HG03442 (cell line): ENCODE measurements around the gene YY1.
"Not testable (repeated sequence)": the region's sequence is repeated elsewhere in the genome, so short reads cannot be mapped to it uniquely, and the experiment has no call there.

ENCODE experiments used
- ATAC-seq: cut with Tn5 transposase; IDR thresholded peaks from one replicate; pipeline ENCODE4 v1.9.1; 2021; ENCODE audit warnings: mild to moderate bottlenecking, moderate library complexity; ENCODE audit not compliant: unreplicated experiment

Gene YY1

DNA sequence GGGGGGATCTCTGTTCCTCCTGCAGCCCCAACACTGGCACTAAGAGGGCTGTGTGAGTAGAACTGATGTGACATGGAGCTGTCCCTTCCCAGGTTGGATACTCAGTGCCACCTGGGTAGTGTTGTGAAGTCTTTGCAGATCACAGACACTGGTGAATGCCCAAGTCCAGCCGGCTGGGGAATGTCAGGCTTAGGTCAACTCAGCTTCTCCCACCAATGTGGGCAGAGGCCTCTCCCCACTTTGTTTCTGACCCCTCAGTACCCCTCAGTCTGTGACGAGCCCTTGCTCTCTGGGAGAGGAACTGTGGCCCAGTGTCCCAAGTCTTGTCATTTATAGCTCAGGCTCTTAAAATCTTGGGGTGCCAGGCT, 56.0 kb downstream of the YY1 start:
- no peak for ATAC-seq

DNA sequence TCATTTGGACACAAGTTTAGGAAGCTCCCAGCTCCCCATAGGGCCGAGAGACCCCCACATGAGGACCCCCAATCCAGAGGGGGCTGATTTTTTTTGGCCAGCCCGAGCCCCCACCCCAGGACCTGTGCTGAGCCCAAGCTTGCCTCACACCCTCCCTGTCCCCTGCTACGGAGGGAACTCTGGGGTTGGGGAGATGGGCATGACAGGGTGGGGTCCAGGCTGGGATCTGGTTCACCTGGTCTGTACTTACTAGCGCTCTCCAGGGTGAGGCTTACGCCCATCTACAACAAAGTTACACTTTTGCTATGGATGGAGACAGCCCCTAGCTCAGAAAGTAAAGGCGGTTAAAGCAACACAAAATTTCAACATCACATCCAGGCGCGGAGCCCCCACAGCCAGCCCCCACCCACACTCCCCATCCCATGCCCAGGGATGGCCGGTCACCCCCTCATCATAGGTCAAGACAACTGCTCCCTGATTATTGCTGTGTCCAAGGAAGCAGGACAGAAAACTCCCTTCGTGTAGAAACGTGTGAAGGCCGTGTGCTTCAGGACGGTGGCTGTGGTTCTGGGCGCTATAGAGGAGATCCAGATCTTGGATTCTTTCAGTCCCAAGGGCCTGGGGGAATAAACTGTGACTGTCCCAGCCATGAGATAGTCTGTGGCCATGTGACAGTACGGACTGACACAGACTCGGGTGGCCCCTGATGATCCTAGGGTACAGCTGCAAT, 56.6 kb downstream of the YY1 start:
- ATAC-seq: no peak

DNA sequence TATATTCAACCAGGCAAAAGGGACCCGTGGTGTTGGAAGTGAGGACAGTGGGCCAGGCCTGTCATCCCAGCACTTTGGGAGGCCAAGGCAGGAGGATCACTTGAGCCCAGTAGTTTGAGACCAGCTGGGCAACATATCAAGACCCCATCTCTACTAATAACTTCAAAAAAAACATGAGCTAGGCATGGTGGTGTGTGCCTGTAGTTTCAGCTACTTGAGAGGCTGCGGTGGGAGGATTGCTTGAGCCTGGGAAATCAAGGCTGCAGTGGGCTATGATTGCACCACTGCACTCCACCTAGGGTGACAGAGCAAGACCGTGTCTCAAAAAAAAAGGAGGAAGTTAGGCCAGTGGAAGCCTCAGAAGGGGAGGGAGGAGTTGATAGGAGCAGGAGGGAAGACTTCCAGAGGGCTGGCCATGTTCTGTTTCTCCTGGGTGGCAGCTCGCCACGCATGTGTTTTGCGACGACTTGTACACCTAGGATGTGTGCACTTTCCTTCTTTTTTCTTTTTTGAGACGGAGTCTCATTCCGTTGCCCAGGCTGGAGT, 57.2 kb downstream of the YY1 start:
- no peak for ATAC-seq

DNA sequence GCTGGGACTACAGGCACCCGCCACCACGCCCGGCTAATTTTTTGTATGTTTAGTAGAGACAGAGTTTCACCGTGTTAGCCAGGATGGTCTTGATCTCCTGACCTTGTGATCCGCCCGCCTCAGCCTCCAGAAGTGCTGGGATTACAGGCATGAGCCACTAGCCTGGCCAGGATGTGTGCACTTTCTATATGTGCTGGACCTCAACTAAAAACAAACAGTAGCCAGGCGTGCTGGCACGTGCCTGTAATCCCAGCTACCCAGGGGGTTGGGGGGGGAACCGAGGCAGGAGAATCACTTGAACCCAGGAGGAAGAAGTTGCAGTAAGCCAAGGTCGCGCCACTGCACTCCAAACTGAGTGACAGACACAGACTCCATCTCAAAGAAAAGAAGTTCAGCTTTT, 57.8 kb downstream of the YY1 start:
- not testable (repeated sequence) for ATAC-seq

DNA sequence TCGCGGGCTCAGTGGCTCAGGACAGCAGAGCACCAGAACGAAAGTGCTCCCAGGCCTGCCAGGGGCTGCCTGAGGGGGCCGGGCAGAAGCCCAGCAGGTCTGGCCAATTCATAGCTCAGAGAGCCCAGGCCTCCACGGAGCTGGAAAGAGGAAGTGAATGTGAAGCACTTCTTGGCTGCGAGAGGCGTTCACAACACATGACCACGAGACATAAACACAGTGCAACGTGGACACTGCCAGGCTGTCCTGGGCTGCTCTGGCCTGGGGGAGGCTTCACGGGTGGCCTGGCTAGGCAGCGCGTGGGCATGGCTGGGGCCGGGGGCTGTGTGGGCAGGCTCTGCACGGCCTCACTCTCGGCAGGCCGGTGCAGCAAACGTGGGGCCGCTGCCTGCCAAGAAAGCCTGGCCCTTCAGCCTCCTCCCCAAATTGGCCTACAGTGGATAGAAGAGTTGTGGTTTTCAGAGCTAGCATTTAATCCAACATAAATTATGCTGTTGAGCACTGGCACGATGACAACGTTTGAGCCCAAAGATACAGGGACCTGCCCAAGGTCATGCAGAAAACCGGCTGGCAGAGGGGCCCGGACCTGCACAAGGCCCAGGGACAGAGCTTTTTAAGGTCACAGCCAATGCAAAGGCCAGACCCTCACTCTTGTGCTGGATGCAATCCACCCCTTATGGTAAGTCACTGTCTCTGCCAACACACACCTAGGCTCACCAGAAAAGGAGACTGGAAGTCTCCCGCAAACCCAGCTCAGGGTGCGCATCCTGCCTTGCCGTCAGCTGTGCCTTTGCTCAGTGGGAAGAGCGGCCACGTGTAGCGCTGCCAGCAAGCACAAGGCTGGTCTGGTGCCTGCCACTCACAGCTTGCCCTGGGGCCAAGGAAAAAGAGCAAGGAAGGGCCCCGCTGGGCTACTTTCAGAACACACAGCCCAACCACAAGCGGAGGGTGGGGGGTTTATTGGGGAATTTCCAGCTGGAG, 58.7 kb downstream of the YY1 start:
- ATAC-seq: peak; percentile 78

DNA sequence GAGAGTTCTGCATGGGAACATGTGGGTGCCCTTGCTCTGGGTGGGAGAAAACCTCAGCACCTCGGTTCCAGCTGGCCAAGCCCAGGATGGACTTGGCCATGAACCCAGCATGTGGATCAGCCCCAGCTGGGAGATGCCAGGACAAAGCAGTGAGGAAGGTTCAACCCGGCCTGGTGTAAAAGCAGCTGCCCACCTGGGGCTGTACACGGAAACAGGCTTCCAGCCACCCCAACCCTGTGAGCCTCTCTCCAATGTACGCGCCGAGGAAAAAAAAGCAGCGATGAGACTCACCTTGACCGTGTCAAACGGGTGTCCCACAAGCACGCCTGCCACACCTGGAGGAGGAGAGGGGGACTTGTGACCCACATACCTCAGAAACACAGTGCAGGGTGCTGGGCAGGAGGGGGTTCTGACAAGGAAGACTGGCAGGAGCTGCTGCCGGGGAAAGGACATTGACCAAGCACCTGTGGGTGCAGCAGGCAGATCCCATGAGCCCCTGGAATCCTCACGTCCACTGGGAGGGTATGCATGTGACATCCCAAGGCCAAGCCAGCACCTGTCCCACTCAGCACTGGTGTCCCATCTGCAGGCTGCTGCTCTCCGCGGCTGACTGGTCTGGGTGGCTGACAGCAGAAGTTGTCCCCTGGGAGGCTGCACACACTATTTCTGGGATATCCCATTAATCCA, 59.8 kb downstream of the YY1 start:
- no peak for ATAC-seq

DNA sequence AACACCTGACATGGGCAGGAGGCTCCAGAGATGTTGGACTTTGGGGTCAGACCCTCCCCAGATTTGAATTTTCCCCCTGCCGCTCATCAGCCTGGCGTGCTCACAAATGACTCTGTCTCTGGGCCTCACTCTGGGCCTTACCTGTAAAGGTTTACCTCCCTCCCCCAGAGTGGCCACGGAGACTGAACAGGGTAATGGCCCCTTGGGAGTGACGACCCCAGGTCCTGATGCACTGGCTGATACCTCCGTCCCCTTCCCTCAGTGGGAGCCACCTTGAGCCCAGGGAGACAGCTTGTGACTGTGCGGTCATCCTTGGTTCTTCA, 60.3 kb downstream of the YY1 start:
- no peak for ATAC-seq

DNA sequence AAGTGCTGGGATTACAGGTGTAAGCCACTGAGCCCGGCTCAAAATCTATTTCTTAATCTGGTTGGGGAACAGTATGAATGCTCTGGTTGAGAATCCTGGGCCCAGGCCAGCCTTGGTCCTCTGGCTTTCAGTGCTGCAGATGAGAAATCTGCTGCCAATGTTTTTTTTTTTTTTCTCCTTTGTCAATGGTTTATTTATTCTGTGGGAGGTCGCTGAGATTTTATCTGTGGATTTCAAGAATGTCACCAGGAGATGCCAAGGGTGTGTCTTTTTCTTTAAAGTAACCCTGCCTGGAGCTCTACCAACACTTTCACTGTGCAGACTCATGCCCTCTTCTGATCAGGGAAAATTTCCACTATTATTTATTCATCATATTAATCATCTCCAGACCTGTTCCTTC, 63.7 kb downstream of the YY1 start:
- ATAC-seq: no peak

DNA sequence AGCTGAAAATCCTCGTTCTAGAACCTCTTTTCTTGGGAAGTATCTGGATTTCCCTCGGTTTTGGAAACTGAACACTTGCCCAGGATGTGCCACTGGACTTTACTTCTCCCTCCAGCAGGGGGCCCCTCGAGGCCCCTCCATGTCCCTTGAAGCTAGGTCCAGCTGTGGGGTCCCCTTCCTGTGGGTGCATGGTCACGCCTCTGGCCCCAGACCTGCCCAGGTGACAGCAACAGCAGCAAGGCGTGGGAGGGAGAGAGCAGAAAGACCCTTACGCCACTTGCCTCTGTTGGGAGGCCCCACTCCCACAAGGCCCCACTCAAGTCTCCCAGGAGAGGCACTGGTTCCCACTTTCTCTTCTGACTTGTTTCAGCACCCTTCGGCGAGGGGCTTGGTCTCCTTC, 64.2 kb downstream of the YY1 start:
- no peak for ATAC-seq

DNA sequence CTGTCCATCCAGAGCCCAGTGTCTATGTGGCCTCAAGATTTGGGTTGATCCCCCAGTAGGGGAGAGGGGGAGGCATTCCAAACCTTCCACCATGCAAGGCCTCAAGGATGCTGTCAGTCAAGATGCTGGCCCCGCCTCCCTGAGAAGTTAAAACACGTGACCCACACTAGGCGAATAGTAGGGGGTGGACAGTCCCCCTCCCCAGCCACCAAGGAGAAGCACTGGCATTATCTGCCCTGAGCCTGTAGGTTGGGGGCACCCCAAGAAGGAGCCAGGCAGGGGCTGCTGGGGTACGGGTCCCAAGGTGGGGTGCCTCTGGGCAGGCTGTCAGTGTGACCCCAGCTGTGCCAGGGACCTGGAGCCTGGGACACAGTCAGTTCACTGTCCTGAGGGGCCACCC, 65.0 kb downstream of the YY1 start:
- ATAC-seq: no peak

DNA sequence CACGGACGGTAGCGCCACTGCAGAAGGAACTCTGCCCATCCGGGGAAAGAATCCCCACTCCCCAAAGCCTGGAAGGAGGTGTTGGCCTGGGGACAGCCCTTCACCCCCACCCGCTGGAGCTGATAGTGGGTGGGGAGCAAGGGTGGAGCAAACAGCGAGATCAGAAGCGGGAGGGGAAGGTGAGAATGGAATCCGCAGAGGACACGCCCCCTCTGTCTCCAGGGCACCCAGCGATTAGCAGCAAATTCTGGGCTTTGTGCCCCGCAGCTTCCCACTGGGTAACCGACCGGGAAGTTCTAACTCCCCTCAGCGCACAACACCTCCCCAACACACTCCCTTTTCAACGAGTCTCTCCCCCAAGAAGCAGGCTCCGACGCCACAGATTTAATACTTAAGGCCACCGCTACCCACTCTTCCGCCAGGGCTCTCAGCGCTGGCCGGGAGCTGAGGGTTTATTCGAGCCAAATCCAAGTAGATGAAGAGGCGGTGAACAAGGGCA, 65.9 kb downstream of the YY1 start:
- ATAC-seq: no peak

DNA sequence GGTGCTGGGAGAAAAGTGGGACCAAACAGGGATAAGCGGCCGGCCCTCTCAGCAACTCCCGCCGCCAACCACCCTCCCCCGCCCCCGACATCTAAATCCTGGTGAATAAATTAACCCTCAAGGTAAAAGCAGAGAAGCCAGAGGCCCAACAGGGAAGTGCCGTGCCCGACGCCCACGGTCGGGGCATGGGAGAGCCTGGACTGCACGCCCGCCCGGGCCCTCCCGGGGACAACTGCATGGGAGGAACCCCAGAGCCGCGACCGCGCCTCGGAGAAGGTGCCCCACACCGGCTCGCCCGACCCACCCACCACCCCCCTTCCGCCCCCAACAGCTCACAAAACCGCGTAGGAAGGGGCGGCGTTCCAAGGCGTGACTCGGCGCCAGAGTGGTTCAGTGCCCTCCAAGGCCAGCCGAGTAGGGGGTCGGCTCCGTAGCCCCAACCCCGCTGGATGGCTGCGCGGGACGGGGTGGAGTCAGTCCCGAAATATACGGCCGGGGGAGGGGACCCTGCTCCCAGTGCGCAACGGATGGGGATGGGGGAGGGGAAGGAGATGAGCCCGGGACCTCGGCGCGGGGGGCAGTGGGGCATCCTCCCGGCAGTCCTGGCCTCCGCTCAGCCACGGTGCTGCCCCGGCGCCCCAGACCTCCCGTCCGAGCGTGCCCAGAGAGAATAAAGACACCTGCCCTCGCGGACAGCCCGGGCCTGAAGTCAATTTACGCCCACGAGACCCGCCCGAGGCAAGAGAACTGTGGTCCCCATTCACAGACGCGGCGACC, 66.6 kb downstream of the YY1 start:
- ATAC-seq: no peak

DNA sequence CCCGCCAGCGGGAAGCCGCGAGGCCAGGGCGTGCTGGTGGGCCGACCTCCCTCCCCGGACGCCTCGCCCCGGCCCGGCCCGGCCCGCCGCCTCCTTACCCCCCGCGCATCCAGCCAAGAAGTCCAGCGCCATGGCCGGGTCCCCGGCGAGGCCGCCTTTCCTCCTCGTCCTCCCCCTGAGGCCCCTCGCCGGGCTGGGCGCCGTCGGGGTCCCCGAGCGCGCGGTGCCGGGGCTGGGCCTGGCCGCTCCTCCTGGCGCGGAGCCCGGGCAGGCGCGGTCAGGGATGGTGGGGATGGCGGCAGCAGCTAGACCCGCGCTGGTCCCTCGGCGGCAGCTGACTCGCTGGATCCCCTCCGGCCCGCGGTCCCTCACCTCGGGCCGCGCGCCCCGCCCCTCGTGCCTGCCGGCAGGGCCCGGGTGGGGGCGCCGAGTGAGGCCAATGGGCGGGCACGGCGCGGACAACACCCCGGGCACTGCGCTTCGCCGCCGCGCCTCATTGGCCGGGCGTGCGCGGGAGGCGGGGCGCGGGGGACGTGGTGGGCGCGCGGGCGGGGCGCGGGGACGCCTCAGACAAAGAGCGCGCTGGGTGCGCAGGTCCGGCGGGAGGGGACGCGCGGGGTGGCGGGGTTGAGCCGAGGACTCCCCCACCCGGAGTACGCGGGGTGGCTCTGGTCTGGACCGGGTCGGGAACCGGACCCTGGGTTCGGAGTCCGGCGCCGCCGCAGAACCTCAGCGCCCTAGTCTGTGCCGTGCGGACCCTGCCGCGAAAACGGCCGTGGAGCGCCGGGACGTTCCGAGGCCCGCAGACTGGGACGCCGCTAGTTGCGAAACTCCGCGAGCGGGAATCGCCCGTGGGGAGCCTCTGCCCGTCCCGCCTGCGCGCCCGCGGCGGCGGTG, 67.4 kb downstream of the YY1 start, which contains the start of gene SLC25A29:
SLC25A29 (minus strand) TSS at position 344 of the 897 bp plus-strand sequence; CDS start at position 132, 212 bp downstream.
- peak; percentile 84 for ATAC-seq

DNA sequence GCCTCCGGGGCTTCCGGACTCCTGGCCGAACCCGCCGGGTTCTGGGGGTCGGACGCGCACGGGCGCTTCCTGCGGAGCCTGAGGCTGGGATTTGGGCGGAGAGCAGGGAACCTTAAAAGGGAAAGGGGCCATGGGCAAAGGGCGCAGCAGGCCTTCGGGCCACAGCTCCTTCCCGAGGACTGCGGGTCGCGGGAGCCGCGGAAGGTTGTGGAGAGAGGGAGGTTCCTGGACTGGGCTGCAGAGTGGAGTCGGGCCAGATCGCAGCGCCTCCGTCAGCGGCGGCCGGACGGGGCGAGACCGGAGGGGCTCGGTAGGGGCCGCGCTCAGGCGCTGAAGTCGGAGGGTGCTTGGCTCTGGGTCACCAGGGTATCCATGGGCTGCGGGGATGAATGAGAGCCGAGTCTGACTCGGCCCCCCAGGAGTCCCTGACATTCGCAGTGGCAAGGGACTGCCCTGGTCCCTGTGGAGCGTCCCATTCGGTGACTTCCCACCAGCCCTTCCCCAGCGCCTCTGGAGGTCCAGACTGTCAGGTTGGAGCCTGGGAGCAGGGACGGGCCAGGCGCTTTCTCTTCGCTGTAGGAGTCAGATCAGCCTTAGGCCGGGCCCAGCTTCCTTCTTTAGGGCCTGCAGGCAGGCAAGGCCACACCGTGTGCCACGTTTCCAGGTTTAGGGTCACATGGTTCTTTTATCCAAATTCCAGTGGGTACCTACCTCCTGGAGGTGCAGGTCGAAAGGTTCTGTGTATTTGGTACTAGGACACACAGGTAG, 68.2 kb downstream of the YY1 start:
- no peak for ATAC-seq

DNA sequence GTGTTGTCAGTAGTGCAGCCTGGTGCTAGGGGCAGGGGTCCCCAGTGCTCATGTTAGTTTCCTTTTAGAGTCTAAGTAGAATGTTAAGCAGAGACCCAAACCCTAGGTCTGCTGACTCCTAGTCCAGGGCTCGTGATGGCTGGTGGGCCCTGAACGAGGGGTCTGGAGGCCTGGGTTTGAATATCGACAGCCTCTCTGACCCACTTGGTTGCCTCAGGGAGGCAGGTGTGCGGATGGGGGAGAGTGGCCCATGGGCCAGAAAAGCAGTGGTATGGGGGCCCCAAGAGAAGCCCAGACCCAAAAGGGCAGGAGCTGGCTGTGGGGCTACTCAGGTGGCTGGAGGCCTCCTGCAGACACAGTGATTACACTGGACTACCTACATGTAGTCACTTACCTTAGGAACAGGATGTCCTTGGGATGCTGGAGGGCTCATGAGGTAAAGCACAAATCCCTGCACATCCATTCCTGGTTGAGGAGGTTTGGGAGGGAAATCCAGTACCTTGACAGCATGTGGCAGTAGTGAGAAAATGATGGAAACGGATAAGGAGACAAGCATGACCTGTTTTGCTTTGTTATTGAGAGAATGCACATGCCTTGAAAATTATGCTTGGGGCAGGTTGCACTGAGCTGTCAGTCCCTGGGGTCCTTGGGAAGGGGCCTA, 69.0 kb downstream of the YY1 start:
- no peak for ATAC-seq

DNA sequence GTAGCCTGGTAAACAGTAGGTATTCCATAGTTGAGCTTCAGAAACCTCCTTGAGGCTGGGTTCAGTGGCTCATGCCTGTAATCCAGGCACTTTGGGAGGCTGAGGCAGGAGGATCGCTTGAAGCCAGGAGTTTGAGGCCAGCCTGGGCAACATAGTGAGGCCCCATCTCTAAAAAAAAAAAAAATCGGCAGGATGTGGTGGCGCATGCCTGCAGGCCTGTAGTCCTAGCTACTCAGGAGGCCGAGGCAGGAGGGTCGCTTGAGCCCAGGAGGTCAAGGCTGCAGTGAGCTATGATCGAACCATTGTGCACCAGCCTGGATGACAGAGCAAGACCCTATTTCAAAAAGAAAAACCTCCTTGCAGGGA, 69.5 kb downstream of the YY1 start:
- ATAC-seq: not testable (repeated sequence)

DNA sequence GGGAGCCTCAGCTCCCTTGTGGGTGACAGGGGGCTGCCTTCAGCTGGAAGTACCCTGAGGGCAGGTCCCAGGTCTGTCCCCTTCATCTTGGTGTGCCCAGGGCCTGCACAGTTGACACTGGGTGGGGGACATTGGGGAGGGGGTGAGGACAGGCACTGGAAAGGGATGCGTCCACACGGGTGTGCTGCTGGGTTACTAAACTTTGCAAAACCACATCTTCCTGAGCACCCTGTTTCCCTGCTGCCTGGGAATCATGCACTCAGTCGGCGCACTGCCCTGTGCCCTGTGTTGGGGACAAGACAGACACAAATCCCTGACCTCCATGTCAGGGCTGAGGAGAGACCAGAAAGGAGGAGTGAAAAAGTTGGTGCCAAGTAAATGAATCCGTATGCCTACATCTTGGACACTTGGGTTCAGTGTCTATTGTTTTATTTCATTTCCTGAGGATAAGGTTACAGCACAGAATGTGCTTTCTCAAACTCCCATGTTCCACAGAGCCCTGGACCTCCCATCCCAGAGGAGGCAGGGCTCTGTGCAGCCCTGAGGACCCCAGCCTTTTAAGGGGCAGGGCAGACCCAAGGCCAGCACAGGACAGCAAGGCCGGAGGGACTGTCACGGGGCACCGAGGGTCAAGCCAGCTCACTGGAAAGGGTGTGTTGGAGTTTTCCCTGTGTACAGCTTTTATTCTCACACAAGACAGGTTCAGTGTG, 70.2 kb downstream of the YY1 start:
- no peak for ATAC-seq
